K562 (cell line): ENCODE results near the gene MRPL32. TPM values are rescaled to one million over a fixed set of nuclear protein-coding genes. Genes with fewer than 3 reads are reported as not detected.
A peak's percentile ranks its signal among the peaks of the same experiment; 100 is the strongest.

Experiments used
- ATAC-seq: fragments of 200-7000 bp; cut with Tn5 transposase; 3 replicates; pipeline ENCODE4 v1.9.1; 2020; ENCODE audit warnings: moderate library complexity
- Bru-seq: library from RNA; stranded (reverse); fragments of 400-500 nt; gene quantifications from one replicate; lab custom pipeline; 2021; lab: Mats Ljungman, UMichigan
- BruChase-seq, 2 experiments: library from RNA; stranded (reverse); fragments of 400-500 nt; gene quantifications; one replicate each; lab custom pipeline; 2021; lab: Mats Ljungman, UMichigan
- BruUV-seq: library from RNA; stranded (reverse); fragments of 400-500 nt; replicated peaks from 2 replicates; lab custom pipeline; 2021; lab: Mats Ljungman, UMichigan
- CTCF ChIA-PET: fragments of 300-600 bp; formaldehyde crosslinking; extraction: SDS; loops from one replicate; lab custom pipeline; 2021; ENCODE audit warnings: low intra/inter-chr PET ratio; lab: Yijun Ruan, JAX
- POLR2A ChIA-PET: fragments of 300-600, 350-650 bp; sonication (Branson Sonifier 250); formaldehyde crosslinking; extraction: SDS; loops from one replicate; lab custom pipeline; 2021; ENCODE audit warnings: antibody characterized with exemption, inconsistent platforms; lab: Yijun Ruan, JAX
- DNase-seq, 4 experiments: peaks; one replicate each; pipeline versions ENCODE4 v3.0.0 to v3.0.0-alpha.2; 2011 to 2018; ENCODE audit warnings: low spot score in 3 of 4, mixed read lengths in 3 of 4; ENCODE audit errors: extremely low read depth in 1 of 4
- FAIRE-seq: peaks from 2 replicates; lab custom pipeline; 2011; peaks lifted over from hg19 to GRCh38; lab: Jason Lieb, UNC
- H2AFZ ChIP-seq: 2 replicates; pipeline ENCODE4 v1.6.0; 2011; ENCODE audit warnings: low read depth, low read length, control low read depth, inconsistent platforms
- H3K27ac ChIP-seq: fragments of 200-600 bp; 3 replicates; pipeline ENCODE4 v1.8.0; 2011; ENCODE audit warnings: low read depth, mild to moderate bottlenecking, control low read depth, inconsistent platforms, low read length, moderate library complexity, mixed read lengths; ENCODE audit errors: extremely low read depth
- H3K27me3 ChIP-seq, 2 experiments: fragments of 300-600 bp in 1 of 2; 2 replicates in 1 of 2; 3 replicates in 1 of 2; pipeline versions ENCODE4 v1.6.0 to v1.8.0; 2011; ENCODE audit warnings: inconsistent platforms in 2 of 2, low read length in 2 of 2, mild to moderate bottlenecking in 1 of 2, mixed read lengths in 1 of 2, moderate library complexity in 1 of 2; ENCODE audit not compliant: control insufficient read depth in 2 of 2, insufficient read depth in 2 of 2
- H3K36me3 ChIP-seq: fragments of 300-600 bp; 3 replicates; pipeline ENCODE4 v1.8.0; 2011; ENCODE audit warnings: mild to moderate bottlenecking, low read length, inconsistent platforms; ENCODE audit not compliant: control insufficient read depth, insufficient read depth
- H3K4me1 ChIP-seq, 2 experiments: fragments of 200-600 bp in 1 of 2; replicated peaks in 1 of 2; 2 replicates in 1 of 2; 3 replicates in 1 of 2; pipeline versions ENCODE4 v1.5.1 to v1.8.0; 2011; ENCODE audit warnings: inconsistent platforms in 2 of 2, low read length in 2 of 2, mild to moderate bottlenecking in 1 of 2, mixed read lengths in 1 of 2, moderate library complexity in 1 of 2; ENCODE audit not compliant: control insufficient read depth in 2 of 2, insufficient read depth in 2 of 2
- H3K4me2 ChIP-seq: 2 replicates; pipeline ENCODE4 v1.6.1; 2011; ENCODE audit warnings: low read length, control low read depth, inconsistent platforms, mixed read lengths; ENCODE audit not compliant: insufficient read depth
- H3K4me3 ChIP-seq: fragments of 200-600 bp; sonication (generic), shearing (Covaris generic); 2 replicates; pipeline ENCODE4 v1.5.1; 2016; ENCODE audit warnings: control low read depth, inconsistent platforms
- H3K79me2 ChIP-seq: fragments of 200-600 bp; 3 replicates; pipeline ENCODE4 v1.8.0; 2011; ENCODE audit warnings: low read length, inconsistent platforms; ENCODE audit not compliant: control insufficient read depth, insufficient read depth
- H3K9ac ChIP-seq, 2 experiments: 2 replicates each; pipeline versions ENCODE4 v1.6.0 to v1.6.1; 2011; ENCODE audit warnings: low read depth in 2 of 2, low read length in 2 of 2, control low read depth in 1 of 2, inconsistent platforms in 1 of 2, mild to moderate bottlenecking in 1 of 2, mixed read lengths in 1 of 2; ENCODE audit not compliant: insufficient read depth in 1 of 2
- H3K9me1 ChIP-seq: one replicate; pipeline ENCODE4 v1.6.0; 2011; ENCODE audit warnings: inconsistent platforms, mild to moderate bottlenecking, low read length, moderate library complexity; ENCODE audit not compliant: control insufficient read depth, insufficient read depth
- H3K9me3 ChIP-seq: replicated peaks from 2 replicates; pipeline ENCODE4 v1.5.1; 2011; ENCODE audit warnings: low read depth, low read length, inconsistent platforms; ENCODE audit not compliant: control insufficient read depth, insufficient read depth
- H4K20me1 ChIP-seq: replicated peaks from 2 replicates; pipeline ENCODE4 v1.6.1; 2011; ENCODE audit warnings: low read length, inconsistent platforms, mixed read lengths; ENCODE audit not compliant: control insufficient read depth, insufficient read depth
- CBFB ChIP-seq: sonication (generic); formaldehyde crosslinking; IDR thresholded peaks from 2 replicates; pipeline ENCODE4 v1.4.0; 2020; ENCODE audit warnings: mild to moderate bottlenecking, missing genetic modification reagents
- CBX1 ChIP-seq: sonication (generic); IDR thresholded peaks from 2 replicates; pipeline ENCODE4 v1.6.1; 2016; ENCODE audit warnings: antibody characterized with exemption, low read depth, mild to moderate bottlenecking
- CHCHD3 ChIP-seq: fragments of 250-450 bp; sonication (Bioruptor Pico); IDR thresholded peaks from 2 replicates; pipeline ENCODE4 v2.1.2; 2022; ENCODE audit warnings: mild to moderate bottlenecking
- E2F3 ChIP-seq: fragments of 250-450 bp; sonication (Bioruptor Pico); IDR thresholded peaks from 2 replicates; pipeline ENCODE4 v1.4.0; 2020; ENCODE audit warnings: mild to moderate bottlenecking
- POLR2A ChIP-seq: fragments of 450-650 bp; conservative IDR thresholded peaks from 2 replicates; pipeline ENCODE4 v1.6.1; 2016
- SMARCC2 ChIP-seq: fragments of 450-650 bp; IDR thresholded peaks from 2 replicates; pipeline ENCODE4 v1.6.1; 2017; ENCODE audit warnings: antibody characterized with exemption, moderate library complexity, mild to moderate bottlenecking, low read depth
- UBTF ChIP-seq, 2 experiments: IDR thresholded peaks; 2 replicates each; pipeline ENCODE4 v1.6.1; 2012; ENCODE audit warnings: improper control_type of control experiment in 2 of 2, low read depth in 2 of 2, low read length in 2 of 2, borderline replicate concordance in 1 of 2
- ZBTB49 ChIP-seq: sonication (generic); formaldehyde crosslinking; IDR thresholded peaks from 2 replicates; pipeline ENCODE4 v1.8.0; 2022; ENCODE audit warnings: missing genetic modification reagents, mild to moderate bottlenecking, borderline replicate concordance
- ZBTB8A ChIP-seq: fragments of 450-650 bp; IDR thresholded peaks from 2 replicates; pipeline ENCODE4 v1.6.1; 2018; ENCODE audit warnings: mild to moderate bottlenecking, moderate library complexity; ENCODE audit not compliant: partially characterized antibody
- ZNF444 ChIP-seq: fragments of 250-450 bp; sonication (Bioruptor Pico); IDR thresholded peaks from 2 replicates; pipeline ENCODE4 v1.4.0; 2020; ENCODE audit warnings: mild to moderate bottlenecking, moderate library complexity
- ZZZ3 ChIP-seq: fragments of 450-650 bp; IDR thresholded peaks from 2 replicates; pipeline ENCODE4 v1.6.1; 2016; ENCODE audit warnings: antibody characterized with exemption, mild to moderate bottlenecking, moderate library complexity
- WGBS: fragments of 100-300 bp; shearing (Covaris generic); methylation state at CpG from one replicate; pipeline ENCODE4 v1.1.6; 2016; ENCODE audit warnings: low coverage, mixed read lengths; ENCODE audit not compliant: insufficient coverage; ENCODE audit errors: missing lambda C conversion rate; 5-methylcytosine and 5-hydroxymethylcytosine counted together
- in situ Hi-C: fragments of 300-500 bp; cut with MboI; formaldehyde crosslinking; loops from 4 replicates; pipeline ENCODE4 v1.15.0; 2018; ENCODE audit warnings: inconsistent platforms, mixed read lengths
- intact Hi-C: fragments of 100-400 bp; cut with micrococcal nuclease; formaldehyde crosslinking; loops from 2 replicates; pipeline ENCODE4 v1.14.2; 2022
- long read RNA-seq, 3 experiments: library from polyadenylated mRNA in 2 of 3; library from RNA in 1 of 3; unstranded in 2 of 3; stranded (forward) in 1 of 3; transcript quantifications; one replicate each; pipeline ENCODE4 v2.0.0, GENCODE V29; 2019 to 2022
- polyA minus RNA-seq, 3 experiments: library from RNA; depleted of rRNA, polyadenylated mRNA; stranded (reverse); fragments of >200 nt; gene quantifications; 2 replicates each; pipeline ENCODE4 v1.2.3, GENCODE V29; 2011
- polyA plus RNA-seq, 8 experiments: library from polyadenylated mRNA; depleted of rRNA in 4 of 8; stranded (reverse) in 5 of 8; unstranded in 3 of 8; fragments of >200 nt; fragmentation: Nextera tagmentation in 2 of 8; fragmentation: Illumina TruSeq in 1 of 8; extraction: Ambion mirVana in 2 of 8; extraction: Trizol in 1 of 8; gene quantifications; 2 replicates each; pipeline versions ENCODE4 v1.2.1 to v1.2.3, GENCODE V29; 2011 to 2014; ENCODE audit warnings: inconsistent platforms in 1 of 8, missing spikeins in 1 of 8
- total RNA-seq, 7 experiments: library from RNA; depleted of rRNA in 6 of 7; stranded (reverse); fragments of >200 nt in 6 of 7; fragmentation: Illumina TruSeq in 2 of 7; extraction: Trizol in 2 of 7; gene quantifications; 2 replicates each; pipeline versions ENCODE4 v1.2.1 to v1.2.3, GENCODE V29; 2011 to 2021; ENCODE audit warnings: low replicate concordance in 1 of 7

The MRPL32 gene
- total RNA-seq (2011; cell fraction: chromatin; rRNA removed; ENCODE audit: low replicate concordance), result 39.3 and 104 TPM in 2 replicates
- 27.3 and 33.6 TPM in 2 replicates for total RNA-seq (2011; cell fraction: nucleolus; rRNA removed)
- total RNA-seq (2011; cell fraction: nucleoplasm; rRNA removed), result 59.0 and 64.3 TPM in 2 replicates
- total RNA-seq (2014; rRNA removed), result 104 and 111 TPM in 2 replicates
- total RNA-seq (2014; rRNA removed; fragmentation: Illumina TruSeq; extraction: Trizol), result 138 and 139 TPM in 2 replicates
- 109 and 120 TPM in 2 replicates for total RNA-seq (2015; rRNA removed; fragmentation: Illumina TruSeq; extraction: Trizol)
- total RNA-seq (2021), result 75.5 and 86.0 TPM in 2 replicates
- polyA plus RNA-seq (2011; rRNA removed), result 95.4 and 113 TPM in 2 replicates
- polyA plus RNA-seq (2011; cell fraction: cytosol; rRNA removed), result 38.5 and 52.8 TPM in 2 replicates
- 86.8 and 172 TPM in 2 replicates for polyA plus RNA-seq (2011; cell fraction: nucleus; rRNA removed)
- 48.6 and 76.2 TPM in 2 replicates for polyA plus RNA-seq (2012)
- polyA plus RNA-seq (2014; fragmentation: Illumina TruSeq; extraction: Trizol), result 134 and 140 TPM in 2 replicates
- 100 to 1,000 TPM; 341 to 351 TPM for polyA plus RNA-seq (2014; fragmentation: Nextera tagmentation; extraction: Ambion mirVana)
- polyA plus RNA-seq (2014; rRNA removed), result 145 and 162 TPM in 2 replicates
- polyA minus RNA-seq (2011; rRNA and poly(A)+ RNA removed), result 44.0 and 49.0 TPM in 2 replicates
- 16.0 and 20.2 TPM in 2 replicates for polyA minus RNA-seq (2011; cell fraction: cytosol; rRNA and poly(A)+ RNA removed)
- polyA minus RNA-seq (2011; cell fraction: nucleus; rRNA and poly(A)+ RNA removed), result 22.1 and 46.5 TPM in 2 replicates
- Bru-seq, nascent RNA, result percentile 95 among the genes with signal in this experiment
- percentile 89 among the genes with signal in this experiment for BruChase-seq, experiment 1, labeled RNA remaining after a 2-hour chase
- BruChase-seq, experiment 2, labeled RNA remaining after a 6-hour chase, result percentile 89 among the genes with signal in this experiment
- long read RNA-seq, experiment 1, transcript MRPL32-201 (3 exons, 1,035 nt), result major isoform, 133 of 189 reads
- long read RNA-seq, experiment 1, transcript MRPL32-203 (3 exons, 2,734 nt), result minor isoform, 7 of 189 reads
- long read RNA-seq, experiment 1, partial matches to known transcripts, result 38 of 189 reads
- long read RNA-seq, experiment 1, other reads (novel, unspliced or antisense), result 11 of 189 reads
- long read RNA-seq, experiment 2, transcript MRPL32-201 (3 exons, 1,035 nt), result major isoform, 62 of 70 reads
- long read RNA-seq, experiment 2, partial matches to known transcripts, result 1 of 70 reads
- long read RNA-seq, experiment 2, other reads (novel, unspliced or antisense), result 7 of 70 reads
- long read RNA-seq, experiment 3, transcript MRPL32-201 (3 exons, 1,035 nt), result major isoform, 86 of 92 reads
- long read RNA-seq, experiment 3, partial matches to known transcripts, result 2 of 92 reads
- long read RNA-seq, experiment 3, other reads (novel, unspliced or antisense), result 4 of 92 reads

- Histone ChIP-seq H3K27me3 (no peaks in the 10 kb centered on the region), H3K79me2 (peaks cover 90% of the 10 kb centered on the region), H3K4me1 (peaks cover 0 to 15% of the 10 kb centered on the region in 2 experiments; a peak in 4 of 5 replicates), H3K9me1 (no peaks in the 10 kb centered on the region), H3K36me3 (peaks cover 62% of the 10 kb centered on the region), H3K4me3 (peak within 1 kb of the TSS; percentile 85), H3K9ac (peak within 1 kb of the TSS; percentile 93 to 98), H3K9me3 (no peaks in the 10 kb centered on the region), H3K27ac (peak within 1 kb of the TSS; percentile 89), H3K4me2 (peak within 1 kb of the TSS; percentile 94), H4K20me1 (peaks cover 13% of the 10 kb centered on the region; the same call in 1 of the 2 replicates), H2AFZ (peak within 1 kb of the TSS; percentile 96)
- FAIRE-seq (peak; percentile 100), ATAC-seq (peak; percentile 100), DNase-seq (peak; percentile 94 to 98 (median 96))
- under 1% methylated on average over 51 of the region's 56 CpGs for WGBS
- intact Hi-C loops (no loop called here), in situ Hi-C loops (loop anchor here (25.0 kb wide), 1 partner anchor 330 kb away; no protein-coding TSS in a partner anchor)
- POLR2A ChIA-PET, result interaction anchor here (0.6 to 3.3 kb wide), 16 partner anchors 9 to 925 kb away, joined by 3 to 18 read pairs (median 4); partner anchors contain the start of gene C7orf25
- BruUV-seq, result TSS peak; percentile 77
- CTCF ChIA-PET, result no interaction called here
- TF ChIP-seq CBFB (CRISPR knock-in tag), result no peak
- TF ChIP-seq ZBTB49 (CRISPR knock-in tag), result no peak
- TF ChIP-seq ZNF444, result no peak
- TF ChIP-seq CBX1, result no peak
- no peak for TF ChIP-seq E2F3
- peak; percentile 93 for TF ChIP-seq POLR2A
- TF ChIP-seq ZBTB8A, result no peak
- no peak for TF ChIP-seq CHCHD3 (CRISPR knock-in tag)
- 0 out of 4 replicates have a peak, but pooled peaks of 1 of the 2 experiments have one; percentile 34 for TF ChIP-seq UBTF (IDR thresholded peaks at IDR 0.05; ENCODE audit: borderline replicate concordance in 1 of 2, low read depth in 2 of 2, low read length in 2 of 2)
- no peak for TF ChIP-seq SMARCC2
- no peak for TF ChIP-seq ZZZ3
These were observed at the start of gene MRPL32, which contains the start of gene PSMA2 for GRCh38 chr7:42931834-42932651. Gene MRPL32, plus strand, starts transcription at chr7:42932376. Its CDS starts 11 bp downstream, at chr7:42932387. Gene PSMA2, minus strand, starts transcription at chr7:42932174. Its CDS starts 16 bp downstream, at chr7:42932158.
